ENCODE data around the gene ASPSCR1. TPM values are rescaled to one million over a fixed set of nuclear protein-coding genes. Genes with fewer than 3 reads are reported as not detected.
A peak's percentile ranks its signal among the peaks of the same experiment; 100 is the strongest.

ASPSCR1 gene
- total RNA-seq, 1 experiment from 2014 or later: 54.9 TPM

DNA sequence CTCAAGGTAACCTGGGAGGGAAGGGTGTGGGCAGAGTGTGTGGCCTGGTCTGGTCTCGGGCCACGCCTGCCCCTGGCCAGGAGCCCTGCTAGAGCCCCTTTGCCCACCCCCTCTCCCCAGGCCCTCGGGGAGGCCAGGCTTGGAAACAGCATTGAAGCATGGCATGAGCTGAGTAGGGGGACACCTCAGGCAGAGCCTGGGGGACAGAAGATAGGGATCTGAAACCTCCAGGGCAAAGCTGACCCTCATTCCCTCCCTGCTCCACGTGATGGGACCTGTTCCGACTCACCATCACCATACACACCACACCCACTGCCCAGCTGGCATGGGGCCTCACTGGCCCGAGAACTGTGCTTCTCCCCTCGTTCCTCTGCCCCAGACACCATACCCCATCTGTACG lies 71.7 kb downstream of the ASPSCR1 start:
- ChIA-PET POLR2A (ENCODE audit: unreplicated experiment) (no interaction called here), CTCF (no interaction called here)
- Histone ChIP-seq H3K4me1 (replicated peaks; ENCODE audit: insufficient read depth) (no peaks in the 10 kb centered on the region), H3K9me2 (ENCODE audit: insufficient read depth) (no peaks in the 10 kb centered on the region), H4K20me1 (ENCODE audit: insufficient read depth) (no peaks in the 10 kb centered on the region), H3K36me3 (ENCODE audit: low read depth) (no peaks in the 10 kb centered on the region), H3K4me3 (no peak overlapping the region), H3K27ac (no peak overlapping the region), H3F3A (ENCODE audit: insufficient read depth, low read depth) (no peaks in the 10 kb centered on the region), H2AFZ (no peak overlapping the region), H3K27me3 (ENCODE audit: insufficient read depth, low read depth) (no peaks in the 10 kb centered on the region), H3K9me3 (ENCODE audit: insufficient read depth, low read depth) (no peaks in the 10 kb centered on the region), H3K4me2 (no peak overlapping the region), H3K79me2 (ENCODE audit: low read depth) (peaks cover 13% of the 10 kb centered on the region)
- BruUV-seq (replicated peaks): no TSS peak
- no peak for DNase-seq
- intact Hi-C loops (cut with micrococcal nuclease; ENCODE audit: unreplicated experiment): no loop called here
- TF ChIP-seq, protein P1, sequence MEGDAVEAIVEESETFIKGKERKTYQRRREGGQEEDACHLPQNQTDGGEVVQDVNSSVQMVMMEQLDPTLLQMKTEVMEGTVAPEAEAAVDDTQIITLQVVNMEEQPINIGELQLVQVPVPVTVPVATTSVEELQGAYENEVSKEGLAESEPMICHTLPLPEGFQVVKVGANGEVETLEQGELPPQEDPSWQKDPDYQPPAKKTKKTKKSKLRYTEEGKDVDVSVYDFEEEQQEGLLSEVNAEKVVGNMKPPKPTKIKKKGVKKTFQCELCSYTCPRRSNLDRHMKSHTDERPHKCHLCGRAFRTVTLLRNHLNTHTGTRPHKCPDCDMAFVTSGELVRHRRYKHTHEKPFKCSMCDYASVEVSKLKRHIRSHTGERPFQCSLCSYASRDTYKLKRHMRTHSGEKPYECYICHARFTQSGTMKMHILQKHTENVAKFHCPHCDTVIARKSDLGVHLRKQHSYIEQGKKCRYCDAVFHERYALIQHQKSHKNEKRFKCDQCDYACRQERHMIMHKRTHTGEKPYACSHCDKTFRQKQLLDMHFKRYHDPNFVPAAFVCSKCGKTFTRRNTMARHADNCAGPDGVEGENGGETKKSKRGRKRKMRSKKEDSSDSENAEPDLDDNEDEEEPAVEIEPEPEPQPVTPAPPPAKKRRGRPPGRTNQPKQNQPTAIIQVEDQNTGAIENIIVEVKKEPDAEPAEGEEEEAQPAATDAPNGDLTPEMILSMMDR (conservative IDR thresholded peaks at IDR 0.05): no peak
- TF ChIP-seq EZH2 (IDR thresholded peaks at IDR 0.05; ENCODE audit: low read depth): no peak

DNA sequence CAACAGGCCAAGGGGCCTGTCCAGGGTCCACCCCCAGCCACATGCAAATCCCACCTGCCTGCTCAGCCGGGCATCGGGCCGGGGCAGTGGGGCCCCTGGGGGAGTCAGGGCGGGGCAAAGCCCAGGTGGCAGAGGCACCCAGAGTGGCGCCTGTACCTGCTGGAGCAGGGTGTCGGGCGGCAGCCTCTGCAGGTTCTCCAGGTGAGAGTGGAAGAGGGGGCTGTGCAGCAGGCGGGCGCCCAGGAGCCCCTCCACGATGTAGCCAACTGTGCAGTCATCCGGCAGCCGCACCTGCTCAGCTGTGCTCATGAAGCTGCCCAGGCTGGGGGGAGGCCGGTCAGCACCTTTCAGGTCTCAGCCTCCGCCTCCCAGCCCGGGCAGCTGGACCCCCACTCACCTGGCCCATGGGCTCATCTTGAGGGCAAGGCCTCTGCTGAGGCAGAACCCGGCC lies 72.1 kb downstream of the ASPSCR1 start:
- ChIA-PET CTCF (interaction anchor here (0.6 kb wide), 1 partner anchor 14 kb away, joined by 3 read pairs; no protein-coding TSS in a partner anchor), POLR2A (ENCODE audit: unreplicated experiment) (no interaction called here)
- H3K9me3 ChIP-seq (ENCODE audit: insufficient read depth, low read depth): no peaks in the 10 kb centered on the region
- no peak for DNase-seq
- H3K4me1 ChIP-seq (replicated peaks; ENCODE audit: insufficient read depth): no peaks in the 10 kb centered on the region
- H3K9me2 ChIP-seq (ENCODE audit: insufficient read depth): no peaks in the 10 kb centered on the region
- H4K20me1 ChIP-seq (ENCODE audit: insufficient read depth): no peaks in the 10 kb centered on the region
- H3K36me3 ChIP-seq (ENCODE audit: low read depth): no peaks in the 10 kb centered on the region
- no peaks in the 10 kb centered on the region for H3K27me3 ChIP-seq (ENCODE audit: insufficient read depth, low read depth)
- no peaks in the 10 kb centered on the region for H3F3A ChIP-seq (ENCODE audit: insufficient read depth, low read depth)
- H3K4me2 ChIP-seq: no peak overlapping the region
- H3K27ac ChIP-seq: no peak overlapping the region
- no peak for TF ChIP-seq EZH2 (IDR thresholded peaks at IDR 0.05; ENCODE audit: low read depth)
- TF ChIP-seq, protein P1 (conservative IDR thresholded peaks at IDR 0.05): no peak
- no peak overlapping the region for H3K4me3 ChIP-seq
- intact Hi-C loops (cut with micrococcal nuclease; ENCODE audit: unreplicated experiment): no loop called here
- H3K79me2 ChIP-seq (ENCODE audit: low read depth): peaks cover 13% of the 10 kb centered on the region
- no TSS peak for BruUV-seq (replicated peaks)
- H2AFZ ChIP-seq: no peak overlapping the region

DNA sequence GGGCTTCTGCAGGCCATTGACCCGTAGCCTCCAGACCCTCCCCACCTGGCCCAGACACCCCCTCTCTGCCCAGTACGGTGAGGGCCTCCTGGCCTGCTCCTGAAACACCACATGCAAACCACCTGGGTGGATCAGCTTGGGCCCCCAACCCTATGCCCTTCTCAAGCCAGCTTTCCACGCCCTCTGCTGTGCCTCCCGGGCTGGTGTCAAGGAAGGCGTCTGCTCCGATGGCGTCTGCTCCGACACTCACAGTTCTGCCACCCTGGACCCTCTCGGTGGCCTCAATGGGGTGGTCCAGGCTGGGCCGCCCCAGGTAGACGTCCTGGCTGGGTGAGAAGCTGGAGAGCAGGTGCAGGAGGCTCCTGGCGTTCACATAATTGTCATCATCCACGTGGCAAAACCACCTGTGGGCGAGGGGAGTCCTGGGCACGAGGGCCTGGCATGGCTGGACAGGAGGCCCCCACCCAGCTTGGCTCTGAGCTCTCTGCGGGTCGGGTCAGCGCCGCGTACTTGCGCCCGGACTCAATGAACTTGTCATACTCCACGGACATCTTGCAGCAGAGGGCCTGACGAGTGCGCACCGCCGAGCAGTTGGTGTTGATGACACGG lies 72.8 kb downstream of the ASPSCR1 start:
- DNase-seq: no peak
- Histone ChIP-seq H3K27ac (no peak overlapping the region), H3K27me3 (ENCODE audit: insufficient read depth, low read depth) (no peaks in the 10 kb centered on the region), H3K9me2 (ENCODE audit: insufficient read depth) (no peaks in the 10 kb centered on the region), H3K4me1 (replicated peaks; ENCODE audit: insufficient read depth) (no peaks in the 10 kb centered on the region), H3K9me3 (ENCODE audit: insufficient read depth, low read depth) (no peaks in the 10 kb centered on the region), H3K36me3 (ENCODE audit: low read depth) (no peaks in the 10 kb centered on the region), H2AFZ (no peak overlapping the region), H3K4me2 (peak overlapping the region; percentile 74; the same call in 1 of the 2 replicates), H3K4me3 (no peak overlapping the region), H3F3A (ENCODE audit: insufficient read depth, low read depth) (no peaks in the 10 kb centered on the region), H3K79me2 (ENCODE audit: low read depth) (peaks cover 13% of the 10 kb centered on the region), H4K20me1 (ENCODE audit: insufficient read depth) (no peaks in the 10 kb centered on the region)
- intact Hi-C loops (cut with micrococcal nuclease; ENCODE audit: unreplicated experiment): no loop called here
- POLR2A ChIA-PET (ENCODE audit: unreplicated experiment): no interaction called here
- CTCF ChIA-PET: interaction anchor here (0.6 kb wide), 2 partner anchors 14 to 73 kb away, joined by 3 to 12 read pairs; no protein-coding TSS in a partner anchor
- TSS peak; percentile 23 for BruUV-seq (replicated peaks)
- TF ChIP-seq EZH2 (IDR thresholded peaks at IDR 0.05; ENCODE audit: low read depth): no peak
- TF ChIP-seq, protein P1 (conservative IDR thresholded peaks at IDR 0.05): no peak
